Breast epithelium (tissue), 4 donors: ENCODE data around the gene DHFR2. TPM values are rescaled to one million over a fixed set of nuclear protein-coding genes. Genes with fewer than 3 reads are reported as not detected.

Experiments used
- DNase-seq, 2 donors: peaks; one replicate each; pipeline ENCODE4 v3.0.0-alpha.2; 2019; ENCODE audit warnings: low spot score in 2 of 2
- H3K27ac ChIP-seq, 2 donors: fragments of 200-600 bp; sonication (generic) in 1 of 2; one replicate each; pipeline ENCODE4 v1.5.1; 2016 to 2019; ENCODE audit warnings: mild to moderate bottlenecking in 1 of 2
- H3K27me3 ChIP-seq, 2 donors: fragments of 200-600 bp; sonication (generic) in 1 of 2; one replicate each; pipeline versions ENCODE4 v1.5.1 to v1.6.0; 2017 to 2019; ENCODE audit warnings: control low read depth in 1 of 2, mild to moderate bottlenecking in 1 of 2
- H3K36me3 ChIP-seq: fragments of 200-600 bp; one replicate; pipeline ENCODE4 v1.5.1; 2019
- H3K4me1 ChIP-seq, 2 donors: fragments of 200-600 bp; sonication (generic); one replicate each; pipeline ENCODE4 v1.5.1; 2016 to 2019; ENCODE audit warnings: control low read depth in 1 of 2
- H3K4me3 ChIP-seq, 3 donors: fragments of 200-600 bp; sonication (generic); 1 replicate in 2 of 3; 2 replicates in 1 of 3; pipeline ENCODE4 v1.5.1; 2016 to 2019; ENCODE audit warnings: mild to moderate bottlenecking in 3 of 3, moderate library complexity in 2 of 3
- H3K9me3 ChIP-seq, 2 donors: fragments of 200-600 bp; sonication (generic) in 1 of 2; one replicate each; pipeline ENCODE4 v1.5.1; 2016 to 2019; ENCODE audit warnings: control low read depth in 1 of 2
- POLR2A ChIP-seq: fragments of 450-650 bp; IDR thresholded peaks from one replicate; pipeline ENCODE4 v1.6.1; 2016; ENCODE audit warnings: antibody characterized with exemption, mild to moderate bottlenecking, moderate library complexity
- POLR2AphosphoS5 ChIP-seq, 3 donors: sonication (generic); formaldehyde crosslinking; IDR thresholded peaks; one replicate each; pipeline ENCODE4 v1.6.1; 2017; ENCODE audit warnings: antibody characterized with exemption in 3 of 3
- intact Hi-C: fragments of 100-400 bp; cut with DNase I; formaldehyde crosslinking; loops from one replicate; pipeline ENCODE4 v1.15.1; 2023; ENCODE audit warnings: low total_unique reads
- total RNA-seq, 3 donors: library from RNA; depleted of rRNA; stranded (reverse); fragments of >200 nt; gene quantifications; one replicate each; pipeline ENCODE4 v1.1.0, GENCODE V29; 2016
- TF ChIP-seq, protein P1 (sequence below), 3 donors: fragments of 450-650 bp; IDR thresholded peaks; one replicate each; pipeline ENCODE4 v1.5.1; 2016 to 2017; ENCODE audit warnings: antibody characterized with exemption in 3 of 3, mild to moderate bottlenecking in 3 of 3, moderate library complexity in 3 of 3

The DHFR2 gene
- total RNA-seq, 3 donors from 2014 or later: 3.8 to 8.5 (median 8.2) TPM

DNA sequence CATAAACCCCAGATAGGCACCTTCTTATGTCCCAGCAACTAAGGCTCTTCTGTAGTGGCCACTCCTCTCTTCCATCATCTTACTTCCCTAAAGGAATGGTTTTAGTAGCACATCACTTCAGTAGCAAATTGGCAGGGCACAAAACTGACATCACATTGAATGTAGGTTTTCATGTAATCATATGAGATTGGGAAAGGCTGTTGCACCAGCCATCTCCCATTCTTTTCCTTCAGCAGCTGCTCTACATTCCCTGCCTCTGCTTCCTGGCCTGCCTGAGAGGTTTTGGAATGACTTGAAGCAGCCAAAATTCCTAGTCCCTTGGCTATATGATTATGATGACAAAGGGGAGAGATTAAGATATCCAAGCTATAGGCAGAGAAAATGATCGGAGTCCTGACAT, 36.6 kb upstream of the DHFR2 start:
- Histone ChIP-seq H3K27me3 (no peaks in the 10 kb centered on the region), H3K4me3 (no peak overlapping the region), H3K4me1 (no peaks in the 10 kb centered on the region), H3K36me3 (no peaks in the 10 kb centered on the region), H3K27ac (no peak overlapping the region), H3K9me3 (no peaks in the 10 kb centered on the region)
- intact Hi-C loops: no loop called here
- DNase-seq: no peak
- TF ChIP-seq POLR2A: no peak
- no peak for TF ChIP-seq POLR2AphosphoS5 (IDR thresholded peaks at IDR 0.05)
- TF ChIP-seq, protein P1, sequence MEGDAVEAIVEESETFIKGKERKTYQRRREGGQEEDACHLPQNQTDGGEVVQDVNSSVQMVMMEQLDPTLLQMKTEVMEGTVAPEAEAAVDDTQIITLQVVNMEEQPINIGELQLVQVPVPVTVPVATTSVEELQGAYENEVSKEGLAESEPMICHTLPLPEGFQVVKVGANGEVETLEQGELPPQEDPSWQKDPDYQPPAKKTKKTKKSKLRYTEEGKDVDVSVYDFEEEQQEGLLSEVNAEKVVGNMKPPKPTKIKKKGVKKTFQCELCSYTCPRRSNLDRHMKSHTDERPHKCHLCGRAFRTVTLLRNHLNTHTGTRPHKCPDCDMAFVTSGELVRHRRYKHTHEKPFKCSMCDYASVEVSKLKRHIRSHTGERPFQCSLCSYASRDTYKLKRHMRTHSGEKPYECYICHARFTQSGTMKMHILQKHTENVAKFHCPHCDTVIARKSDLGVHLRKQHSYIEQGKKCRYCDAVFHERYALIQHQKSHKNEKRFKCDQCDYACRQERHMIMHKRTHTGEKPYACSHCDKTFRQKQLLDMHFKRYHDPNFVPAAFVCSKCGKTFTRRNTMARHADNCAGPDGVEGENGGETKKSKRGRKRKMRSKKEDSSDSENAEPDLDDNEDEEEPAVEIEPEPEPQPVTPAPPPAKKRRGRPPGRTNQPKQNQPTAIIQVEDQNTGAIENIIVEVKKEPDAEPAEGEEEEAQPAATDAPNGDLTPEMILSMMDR (IDR thresholded peaks at IDR 0.05): no peak

DNA sequence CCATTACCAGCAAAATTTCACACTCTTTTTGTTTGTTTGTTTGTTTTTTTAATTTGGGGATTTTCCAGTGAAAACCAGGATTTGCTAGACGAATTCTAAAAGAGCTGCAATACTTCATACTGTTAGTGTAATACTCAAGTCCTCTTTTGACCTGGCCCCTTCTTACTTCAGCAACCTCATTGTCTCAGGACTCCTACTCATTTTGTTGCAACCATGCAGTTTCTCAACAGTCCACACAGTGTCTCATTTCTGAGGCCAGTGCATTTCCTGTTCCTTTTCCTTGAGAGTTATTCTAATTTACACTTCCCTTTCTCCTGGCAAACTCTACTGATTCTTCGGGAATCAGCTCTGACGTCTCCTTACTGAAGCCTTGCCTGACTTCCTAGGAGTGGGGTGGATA, 35.7 kb upstream of the DHFR2 start:
- Histone ChIP-seq H3K4me1 (no peaks in the 10 kb centered on the region), H3K9me3 (no peaks in the 10 kb centered on the region), H3K36me3 (no peaks in the 10 kb centered on the region), H3K27me3 (no peaks in the 10 kb centered on the region), H3K27ac (no peak overlapping the region), H3K4me3 (no peak overlapping the region)
- TF ChIP-seq POLR2A: no peak
- TF ChIP-seq, protein P1 (IDR thresholded peaks at IDR 0.05): no peak
- no peak for TF ChIP-seq POLR2AphosphoS5 (IDR thresholded peaks at IDR 0.05)
- intact Hi-C loops: no loop called here
- DNase-seq: no peak

DNA sequence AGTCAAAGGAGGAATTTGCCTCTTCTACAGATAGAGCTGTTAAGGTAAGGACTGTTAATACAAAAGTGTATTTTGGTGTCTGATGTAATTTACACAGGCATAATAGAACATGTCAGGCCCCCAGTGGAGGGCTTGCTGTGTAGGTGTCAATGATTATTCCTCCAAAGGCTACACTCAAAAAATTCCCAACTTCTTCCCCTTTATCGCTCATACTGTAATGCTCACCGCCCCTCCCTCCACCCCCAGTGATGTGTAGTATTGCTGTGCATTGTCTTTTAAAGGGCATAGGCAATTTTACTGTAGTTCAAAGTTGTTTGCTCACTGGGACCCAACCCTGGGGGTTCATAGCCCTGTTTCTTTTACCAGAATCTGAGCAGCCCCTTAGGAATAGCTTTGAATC, 32.4 kb upstream of the DHFR2 start:
- H3K9me3 ChIP-seq: no peaks in the 10 kb centered on the region
- DNase-seq: no peak
- H3K27ac ChIP-seq: no peak overlapping the region
- no peaks in the 10 kb centered on the region for H3K36me3 ChIP-seq
- intact Hi-C loops: no loop called here
- H3K4me3 ChIP-seq: no peak overlapping the region
- no peak for TF ChIP-seq POLR2AphosphoS5 (IDR thresholded peaks at IDR 0.05)
- TF ChIP-seq, protein P1 (IDR thresholded peaks at IDR 0.05): no peak
- TF ChIP-seq POLR2A: no peak
- no peaks in the 10 kb centered on the region for H3K27me3 ChIP-seq
- H3K4me1 ChIP-seq: no peaks in the 10 kb centered on the region

DNA sequence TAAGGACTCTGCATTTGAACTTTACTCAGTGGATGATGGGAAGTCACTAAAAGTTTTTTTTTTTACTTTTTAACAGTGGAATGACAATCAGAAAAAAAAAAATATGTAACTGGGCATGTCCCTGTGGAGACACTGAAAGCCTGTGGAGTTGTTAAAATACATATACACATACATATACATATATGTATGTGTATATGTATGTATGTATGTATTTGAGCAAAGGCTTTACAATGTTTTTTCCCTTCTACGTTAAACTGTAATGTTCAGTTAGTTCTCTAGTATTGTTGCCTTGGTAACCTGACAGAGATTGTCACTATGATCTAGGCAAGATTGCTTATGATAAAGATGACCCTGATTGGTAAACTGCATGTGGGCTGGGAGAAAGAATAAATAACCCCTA, 30.4 kb upstream of the DHFR2 start:
- Histone ChIP-seq H3K9me3 (no peaks in the 10 kb centered on the region), H3K4me1 (no peaks in the 10 kb centered on the region), H3K27ac (no peak overlapping the region), H3K4me3 (no peak overlapping the region), H3K36me3 (no peaks in the 10 kb centered on the region), H3K27me3 (no peaks in the 10 kb centered on the region)
- no peak for DNase-seq
- intact Hi-C loops: no loop called here
- TF ChIP-seq, protein P1 (IDR thresholded peaks at IDR 0.05): no peak
- TF ChIP-seq POLR2A: no peak
- TF ChIP-seq POLR2AphosphoS5 (IDR thresholded peaks at IDR 0.05): no peak

DNA sequence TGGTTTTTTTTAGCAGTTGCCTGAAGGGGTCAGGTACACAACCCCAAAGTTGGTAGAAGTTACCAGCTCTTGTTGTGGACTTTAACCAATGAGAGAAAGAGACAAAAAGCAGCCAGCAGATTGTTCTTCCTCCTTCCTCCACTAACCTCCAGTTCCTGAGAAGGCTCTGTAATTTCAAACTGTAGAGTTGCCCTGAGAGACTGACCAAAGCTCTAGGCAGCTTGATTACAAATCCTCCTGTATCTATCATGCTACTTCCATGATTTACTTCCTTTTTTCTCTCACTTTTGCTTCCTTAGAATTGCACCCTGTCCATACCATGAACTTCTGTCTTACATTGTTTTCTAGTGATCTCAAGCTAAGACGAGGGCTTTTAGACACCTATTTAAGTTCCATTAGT, 29.4 kb upstream of the DHFR2 start:
- Histone ChIP-seq H3K27me3 (no peaks in the 10 kb centered on the region), H3K27ac (no peak overlapping the region), H3K9me3 (no peaks in the 10 kb centered on the region), H3K36me3 (no peaks in the 10 kb centered on the region), H3K4me1 (no peaks in the 10 kb centered on the region), H3K4me3 (no peak overlapping the region)
- TF ChIP-seq, protein P1 (IDR thresholded peaks at IDR 0.05): no peak
- TF ChIP-seq POLR2AphosphoS5 (IDR thresholded peaks at IDR 0.05): no peak
- no peak for TF ChIP-seq POLR2A
- DNase-seq: no peak
- intact Hi-C loops: no loop called here
